Neural progenitor cell (in vitro differentiated cells): ENCODE results near the gene AGPAT4. TPM values are rescaled to one million over a fixed set of nuclear protein-coding genes. Genes with fewer than 3 reads are reported as not detected.
A peak's percentile ranks its signal among the peaks of the same experiment; 100 is the strongest.

Experiments used
- DNase-seq: peaks from one replicate; pipeline ENCODE4 v3.0.0-alpha.2; 2016; ENCODE audit warnings: low spot score
- H2AFZ ChIP-seq: fragments of 200-600 bp; sonication (generic); replicated peaks from 2 replicates; pipeline ENCODE4 v1.6.1; 2016; ENCODE audit warnings: antibody characterized with exemption
- H3F3A ChIP-seq: fragments of 200-600 bp; sonication (generic); 2 replicates; pipeline ENCODE4 v1.6.1; 2016; ENCODE audit warnings: antibody characterized with exemption, low read depth
- H3K27ac ChIP-seq: fragments of 200-600 bp; sonication (generic); 2 replicates; pipeline ENCODE4 v1.5.1; 2016; ENCODE audit warnings: mild to moderate bottlenecking
- H3K27me3 ChIP-seq: fragments of 200-600 bp; sonication (generic); 2 replicates; pipeline ENCODE4 v1.6.1; 2016; ENCODE audit warnings: mild to moderate bottlenecking, moderate library complexity
- H3K36me3 ChIP-seq: fragments of 200-600 bp; sonication (generic); 2 replicates; pipeline ENCODE4 v1.5.1; 2016
- H3K4me1 ChIP-seq: fragments of 200-600 bp; sonication (generic); 2 replicates; pipeline ENCODE4 v1.6.1; 2016; ENCODE audit warnings: mixed run types
- H3K4me2 ChIP-seq: fragments of 200-600 bp; sonication (generic); 2 replicates; pipeline ENCODE4 v1.6.1; 2016
- H3K4me3 ChIP-seq: fragments of 200-600 bp; sonication (generic); 2 replicates; pipeline ENCODE4 v1.5.1; 2016
- H3K79me2 ChIP-seq: fragments of 200-600 bp; sonication (generic); 2 replicates; pipeline ENCODE4 v1.6.1; 2016; ENCODE audit warnings: low read depth
- H3K9ac ChIP-seq: fragments of 200-600 bp; sonication (generic); 2 replicates; pipeline ENCODE4 v1.6.1; 2016
- H3K9me3 ChIP-seq: fragments of 200-600 bp; sonication (generic); 2 replicates; pipeline ENCODE4 v1.5.1; 2016; ENCODE audit warnings: low read depth
- H4K20me1 ChIP-seq: fragments of 200-600 bp; sonication (generic); 2 replicates; pipeline ENCODE4 v1.6.1; 2016; ENCODE audit warnings: low read depth
- H3K27ac Mint-ChIP-seq: 3 replicates; pipeline ENCODE4 v1.8.0; 2021; ENCODE audit warnings: mixed read lengths
- H3K27me3 Mint-ChIP-seq: 2 replicates; pipeline ENCODE4 v1.8.0; 2022; ENCODE audit warnings: low read depth, mild to moderate bottlenecking, inconsistent platforms, moderate library complexity, mixed read lengths; ENCODE audit not compliant: insufficient read depth
- H3K36me3 Mint-ChIP-seq: 3 replicates; pipeline ENCODE4 v1.8.0; 2021; ENCODE audit warnings: mixed read lengths
- H3K4me1 Mint-ChIP-seq: 3 replicates; pipeline ENCODE4 v1.8.0; 2021; ENCODE audit warnings: mixed read lengths
- H3K4me3 Mint-ChIP-seq: 3 replicates; pipeline ENCODE4 v1.8.0; 2021; ENCODE audit warnings: mild to moderate bottlenecking, moderate library complexity, mixed read lengths
- H3K9me3 Mint-ChIP-seq: 3 replicates; pipeline ENCODE4 v1.8.0; 2020; ENCODE audit warnings: mixed read lengths
- CTCF ChIP-seq: fragments of 200-600 bp; sonication (generic); IDR thresholded peaks from 2 replicates; pipeline ENCODE4 v1.5.1; 2017; ENCODE audit warnings: antibody characterized with exemption, mild to moderate bottlenecking
- EZH2 ChIP-seq: fragments of 200-600 bp; sonication (generic); IDR thresholded peaks from 2 replicates; pipeline ENCODE4 v1.6.1; 2017; ENCODE audit warnings: antibody characterized with exemption, mild to moderate bottlenecking, moderate library complexity
- EZH2phosphoT487 ChIP-seq: fragments of 200-600 bp; sonication (generic); IDR thresholded peaks from 2 replicates; pipeline ENCODE4 v1.6.1; 2017; ENCODE audit warnings: antibody characterized with exemption
- total RNA-seq: library from RNA; depleted of rRNA; stranded (reverse); fragments of >200 nt; gene quantifications from 2 replicates; pipeline ENCODE4 v1.2.3, GENCODE V29; 2015; ENCODE audit warnings: low replicate concordance

Gene AGPAT4
- total RNA-seq, 1 donor from 2014 or later: 30.5 TPM

GRCh38 chr6:161256407-161256806 lies 17.5 kb downstream of the AGPAT4 start:
- peaks cover 44% of the 10 kb centered on the region for H3K4me1 Mint-ChIP-seq
- no peaks in the 10 kb centered on the region for H3K9me3 Mint-ChIP-seq
- no peak for DNase-seq
- Histone ChIP-seq H3K9ac (no peak overlapping the region), H3K9me3 (no peaks in the 10 kb centered on the region), H3F3A (peaks cover 25% of the 10 kb centered on the region), H4K20me1 (peaks cover 93% of the 10 kb centered on the region), H3K4me1 (peaks cover 37% of the 10 kb centered on the region), H3K79me2 (peaks cover 99% of the 10 kb centered on the region), H3K27ac (no peak overlapping the region), H3K4me3 (no peak overlapping the region), H2AFZ (no peak overlapping the region), H3K36me3 (no peaks in the 10 kb centered on the region), H3K4me2 (no peak overlapping the region), H3K27me3 (no peaks in the 10 kb centered on the region)
- H3K27ac Mint-ChIP-seq: no peak overlapping the region
- H3K36me3 Mint-ChIP-seq: peaks cover 59% of the 10 kb centered on the region
- peaks cover 2% of the 10 kb centered on the region for H3K27me3 Mint-ChIP-seq
- no peak overlapping the region for H3K4me3 Mint-ChIP-seq
- no peak for TF ChIP-seq CTCF
- no peak for TF ChIP-seq EZH2phosphoT487
- no peak for TF ChIP-seq EZH2

- H3K4me3 Mint-ChIP-seq: no peak overlapping the region
- H3K79me2 ChIP-seq: peaks cover 99% of the 10 kb centered on the region
- no peaks in the 10 kb centered on the region for H3K27me3 ChIP-seq
- peaks cover 87% of the 10 kb centered on the region for H4K20me1 ChIP-seq
- H3K27ac ChIP-seq: peak overlapping the region; percentile 84
- peaks cover 39% of the 10 kb centered on the region for H3K4me1 ChIP-seq
- no peak overlapping the region for H3K4me3 ChIP-seq
- H3K36me3 ChIP-seq: no peaks in the 10 kb centered on the region
- peaks cover 53% of the 10 kb centered on the region for H3K36me3 Mint-ChIP-seq
- no peaks in the 10 kb centered on the region for H3K9me3 Mint-ChIP-seq
- peaks cover 25% of the 10 kb centered on the region for H3F3A ChIP-seq
- H3K4me2 ChIP-seq: peak overlapping the region; percentile 61
- H3K4me1 Mint-ChIP-seq: peaks cover 46% of the 10 kb centered on the region
- H3K27me3 Mint-ChIP-seq: peaks cover 2% of the 10 kb centered on the region
- DNase-seq: no peak
- no peaks in the 10 kb centered on the region for H3K9me3 ChIP-seq
- TF ChIP-seq EZH2phosphoT487 (no peak), CTCF (no peak), EZH2 (no peak)
- no peak overlapping the region for H3K9ac ChIP-seq
- H2AFZ ChIP-seq: no peak overlapping the region
- H3K27ac Mint-ChIP-seq: no peak overlapping the region
Measured at GRCh38 chr6:161255518-161255917, 18.3 kb downstream of the AGPAT4 start.

GRCh38 chr6:161254464-161255253 lies 19.2 kb downstream of the AGPAT4 start:
- peak overlapping the region; percentile 84 for H3K27ac ChIP-seq
- H3K9me3 ChIP-seq: no peaks in the 10 kb centered on the region
- H3K79me2 ChIP-seq: peaks cover 100% of the 10 kb centered on the region
- Mint-ChIP-seq H3K36me3 (peaks cover 54% of the 10 kb centered on the region), H3K27me3 (peaks cover 2% of the 10 kb centered on the region), H3K9me3 (peaks cover 4% of the 10 kb centered on the region), H3K4me3 (no peak overlapping the region), H3K27ac (peak overlapping the region; percentile 19), H3K4me1 (peaks cover 41% of the 10 kb centered on the region)
- H3K4me1 ChIP-seq: peaks cover 32% of the 10 kb centered on the region
- TF ChIP-seq CTCF (no peak), EZH2phosphoT487 (peak; percentile 42)
- no peak overlapping the region for H3K9ac ChIP-seq
- H3F3A ChIP-seq: peaks cover 25% of the 10 kb centered on the region
- no peak overlapping the region for H2AFZ ChIP-seq
- no peak overlapping the region for H3K4me3 ChIP-seq
- H3K4me2 ChIP-seq: peak overlapping the region; percentile 61
- no peaks in the 10 kb centered on the region for H3K36me3 ChIP-seq
- peaks cover 79% of the 10 kb centered on the region for H4K20me1 ChIP-seq
- DNase-seq: peak; percentile 71
- H3K27me3 ChIP-seq: no peaks in the 10 kb centered on the region
